NCI-H82 treated with DMSO at 0.1 percent for 48 hours (cell line): ENCODE measurements around the gene ALOX12B.
"Not testable (repeated sequence)": the region's sequence is repeated elsewhere in the genome, so short reads cannot be mapped to it uniquely, and the experiment has no call there.

Experiments
- DNase-seq: peaks from one replicate; lab custom pipeline; 2025; ENCODE audit not compliant: unreplicated experiment; lab: John Stamatoyannopoulos, UW

ALOX12B gene

GRCh38 chr17:8066841-8067775 is 20.4 kb downstream of the ALOX12B start:
- no peak for DNase-seq

- no peak for DNase-seq
Measured at GRCh38 chr17:8064561-8065019, 22.9 kb downstream of the ALOX12B start.

GRCh38 chr17:8063761-8064534 is 23.6 kb downstream of the ALOX12B start:
- peak; percentile 26 for DNase-seq

GRCh38 chr17:8062807-8063483 is 24.6 kb downstream of the ALOX12B start:
- DNase-seq, result no peak

- no peak for DNase-seq
Measured at GRCh38 chr17:8062435-8062806, 25.1 kb downstream of the ALOX12B start.

GRCh38 chr17:8061851-8062250 is 25.7 kb downstream of the ALOX12B start:
- DNase-seq, result not testable (repeated sequence)

GRCh38 chr17:8060274-8060673 is 27.2 kb downstream of the ALOX12B start:
- DNase-seq, result peak; percentile 57

- DNase-seq, result no peak
Measured at GRCh38 chr17:8059131-8059530, 28.4 kb downstream of the ALOX12B start.

- DNase-seq, result peak; percentile 98
Measured at GRCh38 chr17:8057691-8058114, 29.8 kb downstream of the ALOX12B start.

- DNase-seq, result no peak
Measured at GRCh38 chr17:8056976-8057625, 30.4 kb downstream of the ALOX12B start.

GRCh38 chr17:8056232-8056975 is 31.1 kb downstream of the ALOX12B start:
- DNase-seq, result peak; percentile 94

- DNase-seq, result no peak
Measured at GRCh38 chr17:8055851-8056231, 31.7 kb downstream of the ALOX12B start.

GRCh38 chr17:8053600-8053999 is 33.9 kb downstream of the ALOX12B start:
- no peak for DNase-seq

GRCh38 chr17:8052256-8053252 is 35.0 kb downstream of the ALOX12B start:
- no peak for DNase-seq

GRCh38 chr17:8051831-8052230 is 35.7 kb downstream of the ALOX12B start:
- no peak for DNase-seq

- DNase-seq, result no peak
Measured at GRCh38 chr17:8048736-8049135, 38.8 kb downstream of the ALOX12B start.

- DNase-seq, result no peak
Measured at GRCh38 chr17:8048236-8048635, 39.3 kb downstream of the ALOX12B start.

- DNase-seq, result no peak
Measured at GRCh38 chr17:8047769-8048110, 39.8 kb downstream of the ALOX12B start.
